ENCODE data around the gene PLPPR3. TPM values are rescaled to one million over a fixed set of nuclear protein-coding genes. Genes with fewer than 3 reads are reported as not detected.

Gene PLPPR3
- total RNA-seq, 1 experiment from 2014 or later, result 63.7 TPM

DNA sequence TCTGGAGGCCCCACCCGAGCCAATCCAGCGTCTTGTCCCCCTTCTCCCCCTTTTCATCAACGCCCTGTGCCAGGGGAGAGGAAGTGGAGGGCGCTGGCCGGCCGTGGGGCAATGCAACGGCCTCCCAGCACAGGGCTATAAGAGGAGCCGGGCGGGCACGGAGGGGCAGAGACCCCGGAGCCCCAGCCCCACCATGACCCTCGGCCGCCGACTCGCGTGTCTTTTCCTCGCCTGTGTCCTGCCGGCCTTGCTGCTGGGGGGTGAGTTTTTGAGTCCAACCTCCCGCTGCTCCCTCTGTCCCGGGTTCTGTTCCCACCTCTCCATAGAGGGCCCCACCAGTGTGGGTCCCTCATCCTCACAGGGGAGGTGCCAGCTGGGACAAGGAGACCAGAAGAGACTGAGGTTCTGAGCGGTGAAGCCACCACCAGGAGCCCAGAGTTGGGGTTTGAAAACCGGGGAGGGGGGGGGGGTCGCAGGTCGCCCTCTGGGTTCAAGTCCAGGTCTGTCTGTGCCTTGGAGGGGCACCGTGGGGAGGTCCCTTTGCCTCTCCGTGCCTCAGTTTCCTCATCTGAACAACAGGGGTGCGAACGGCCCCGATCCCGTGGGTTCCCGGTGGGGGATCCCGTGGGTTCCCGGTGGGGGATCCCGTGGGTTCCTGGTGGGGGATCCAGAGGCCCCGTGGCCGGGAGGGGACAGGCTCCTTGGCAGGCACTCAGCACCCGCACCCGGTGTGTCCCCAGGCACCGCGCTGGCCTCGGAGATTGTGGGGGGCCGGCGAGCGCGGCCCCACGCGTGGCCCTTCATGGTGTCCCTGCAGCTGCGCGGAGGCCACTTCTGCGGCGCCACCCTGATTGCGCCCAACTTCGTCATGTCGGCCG lies 30.6 kb upstream of the PLPPR3 start, which contains the start of gene ELANE:
ELANE (plus strand) TSS at position 168 of the 878 bp plus-strand sequence; CDS start at position 194, 26 bp downstream.
- BruUV-seq (replicated peaks), result no TSS peak
- Histone ChIP-seq H3K9me3 (ENCODE audit: control insufficient read depth, insufficient read depth, low read depth, low read length) (no peaks in the 10 kb centered on the region), H3K27ac (ENCODE audit: low read length) (peak within 1 kb of the TSS; percentile 55; the same call in 1 of the 2 replicates), H3K4me3 (ENCODE audit: low read depth in 2 of 2, low read length in 2 of 2) (no peak within 1 kb of the TSS), H3K36me3 (ENCODE audit: control insufficient read depth, insufficient read depth, low read length) (no peaks in the 10 kb centered on the region), H3K27me3 (ENCODE audit: control insufficient read depth, insufficient read depth, low read length) (no peaks in the 10 kb centered on the region), H3K4me1 (ENCODE audit: control insufficient read depth, insufficient read depth, low read length) (peaks cover 11% of the 10 kb centered on the region)
- in situ Hi-C loops (cut with HindIII; ENCODE audit: low pct_unique_long_range_greater_than_20kb, low sequenced_read_pairs), result no loop called here
- no peak for TF ChIP-seq CTCF (IDR thresholded peaks at IDR 0.05)
- TF ChIP-seq, protein P1, sequence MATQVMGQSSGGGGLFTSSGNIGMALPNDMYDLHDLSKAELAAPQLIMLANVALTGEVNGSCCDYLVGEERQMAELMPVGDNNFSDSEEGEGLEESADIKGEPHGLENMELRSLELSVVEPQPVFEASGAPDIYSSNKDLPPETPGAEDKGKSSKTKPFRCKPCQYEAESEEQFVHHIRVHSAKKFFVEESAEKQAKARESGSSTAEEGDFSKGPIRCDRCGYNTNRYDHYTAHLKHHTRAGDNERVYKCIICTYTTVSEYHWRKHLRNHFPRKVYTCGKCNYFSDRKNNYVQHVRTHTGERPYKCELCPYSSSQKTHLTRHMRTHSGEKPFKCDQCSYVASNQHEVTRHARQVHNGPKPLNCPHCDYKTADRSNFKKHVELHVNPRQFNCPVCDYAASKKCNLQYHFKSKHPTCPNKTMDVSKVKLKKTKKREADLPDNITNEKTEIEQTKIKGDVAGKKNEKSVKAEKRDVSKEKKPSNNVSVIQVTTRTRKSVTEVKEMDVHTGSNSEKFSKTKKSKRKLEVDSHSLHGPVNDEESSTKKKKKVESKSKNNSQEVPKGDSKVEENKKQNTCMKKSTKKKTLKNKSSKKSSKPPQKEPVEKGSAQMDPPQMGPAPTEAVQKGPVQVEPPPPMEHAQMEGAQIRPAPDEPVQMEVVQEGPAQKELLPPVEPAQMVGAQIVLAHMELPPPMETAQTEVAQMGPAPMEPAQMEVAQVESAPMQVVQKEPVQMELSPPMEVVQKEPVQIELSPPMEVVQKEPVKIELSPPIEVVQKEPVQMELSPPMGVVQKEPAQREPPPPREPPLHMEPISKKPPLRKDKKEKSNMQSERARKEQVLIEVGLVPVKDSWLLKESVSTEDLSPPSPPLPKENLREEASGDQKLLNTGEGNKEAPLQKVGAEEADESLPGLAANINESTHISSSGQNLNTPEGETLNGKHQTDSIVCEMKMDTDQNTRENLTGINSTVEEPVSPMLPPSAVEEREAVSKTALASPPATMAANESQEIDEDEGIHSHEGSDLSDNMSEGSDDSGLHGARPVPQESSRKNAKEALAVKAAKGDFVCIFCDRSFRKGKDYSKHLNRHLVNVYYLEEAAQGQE (IDR thresholded peaks at IDR 0.05; ENCODE audit: insufficient read depth in 1 of 2, low read depth in 2 of 2, low read length in 1 of 2), result no peak
- TF ChIP-seq SIN3A (IDR thresholded peaks at IDR 0.05; ENCODE audit: borderline replicate concordance, insufficient read depth, low read depth, low read length), result no peak
- DNase-seq (ENCODE audit: low read depth, low spot score), result no peak
- ATAC-seq, result no peak
- intact Hi-C loops (cut with micrococcal nuclease; ENCODE audit: unreplicated experiment), result no loop called here
- ChIA-PET CTCF (no interaction called here), POLR2A (no interaction called here)

DNA sequence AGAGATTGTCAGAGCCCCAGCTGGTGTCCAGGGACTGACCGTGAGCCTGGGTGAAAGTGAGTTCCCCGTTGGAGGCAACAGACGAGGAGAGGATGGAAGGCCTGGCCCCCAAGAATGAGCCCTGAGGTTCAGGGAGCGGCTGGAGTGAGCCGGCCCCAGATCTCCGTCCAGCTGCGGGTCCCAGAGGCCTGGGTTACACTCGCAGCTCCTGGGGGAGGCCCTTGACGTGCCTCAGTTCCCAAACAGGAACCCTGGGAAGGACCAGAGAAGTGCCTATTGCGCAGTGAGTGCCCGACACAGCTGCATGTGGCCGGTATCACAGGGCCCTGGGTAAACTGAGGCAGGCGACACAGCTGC lies 29.2 kb upstream of the PLPPR3 start:
- Histone ChIP-seq H3K27me3 (ENCODE audit: control insufficient read depth, insufficient read depth, low read length) (no peaks in the 10 kb centered on the region), H3K36me3 (ENCODE audit: control insufficient read depth, insufficient read depth, low read length) (no peaks in the 10 kb centered on the region), H3K27ac (ENCODE audit: low read length) (peak overlapping the region; percentile 55), H3K9me3 (ENCODE audit: control insufficient read depth, insufficient read depth, low read depth, low read length) (no peaks in the 10 kb centered on the region), H3K4me3 (ENCODE audit: low read depth in 2 of 2, low read length in 2 of 2) (peak overlapping the region in 1 of 2 experiments; percentile 15; a peak in 1 of 4 replicates), H3K4me1 (ENCODE audit: control insufficient read depth, insufficient read depth, low read length) (peaks cover 11% of the 10 kb centered on the region)
- TF ChIP-seq SIN3A (IDR thresholded peaks at IDR 0.05; ENCODE audit: borderline replicate concordance, insufficient read depth, low read depth, low read length) (no peak), TCF7L2 (IDR thresholded peaks at IDR 0.05; ENCODE audit: low read depth, low read length) (no peak), CTCF (IDR thresholded peaks at IDR 0.05) (no peak)
- TF ChIP-seq, protein P1 (IDR thresholded peaks at IDR 0.05; ENCODE audit: insufficient read depth in 1 of 2, low read depth in 2 of 2, low read length in 1 of 2), result no peak
- DNase-seq (ENCODE audit: low read depth, low spot score) (no peak), ATAC-seq (no peak)
- intact Hi-C loops (cut with micrococcal nuclease; ENCODE audit: unreplicated experiment) (no loop called here), in situ Hi-C loops (cut with HindIII; ENCODE audit: low pct_unique_long_range_greater_than_20kb, low sequenced_read_pairs) (no loop called here)
- ChIA-PET CTCF (interaction anchor here (0.6 kb wide), 1 partner anchor 20 kb away, joined by 5 read pairs; no protein-coding TSS in a partner anchor), POLR2A (interaction anchor here (1.1 to 1.3 kb wide), 2 partner anchors 12 to 15 kb away, joined by 5 to 17 read pairs; no protein-coding TSS in a partner anchor)
- no TSS peak for BruUV-seq (replicated peaks)
